ENCODE results near the gene RHBG.

RHBG gene

GRCh38 chr1:156386949-156387869, 18.2 kb downstream of the RHBG start:
- no peak for DNase-seq (ENCODE audit: low spot score)

GRCh38 chr1:156387870-156388173, 18.8 kb downstream of the RHBG start:
- DNase-seq (ENCODE audit: low spot score) = no peak

GRCh38 chr1:156388174-156389137, 19.4 kb downstream of the RHBG start:
- no peak for DNase-seq (ENCODE audit: low spot score)

- DNase-seq (ENCODE audit: low spot score) = no peak
Observed at GRCh38 chr1:156389311-156389710, 20.3 kb downstream of the RHBG start.

GRCh38 chr1:156390469-156391365, 21.7 kb downstream of the RHBG start:
- no peak for DNase-seq (ENCODE audit: low spot score)

GRCh38 chr1:156391366-156391677, 22.3 kb downstream of the RHBG start:
- no peak for DNase-seq (ENCODE audit: low spot score)

GRCh38 chr1:156391701-156392100, 22.7 kb downstream of the RHBG start:
- no peak for DNase-seq (ENCODE audit: low spot score)

GRCh38 chr1:156392452-156392853, 23.4 kb downstream of the RHBG start:
- DNase-seq (ENCODE audit: low spot score) = no peak

- DNase-seq (ENCODE audit: low spot score) = no peak
Observed at GRCh38 chr1:156393095-156393494, 24.1 kb downstream of the RHBG start.

GRCh38 chr1:156394082-156394481, 25.1 kb downstream of the RHBG start:
- no peak for DNase-seq (ENCODE audit: low spot score)

GRCh38 chr1:156394835-156395461, 25.9 kb downstream of the RHBG start:
- DNase-seq (ENCODE audit: low spot score) = no peak

GRCh38 chr1:156399355-156400125, 30.5 kb downstream of the RHBG start:
- DNase-seq (ENCODE audit: low spot score) = no peak

GRCh38 chr1:156400191-156400935, 31.4 kb downstream of the RHBG start:
- no peak for DNase-seq (ENCODE audit: low spot score)

- no peak for DNase-seq (ENCODE audit: low spot score)
Observed at GRCh38 chr1:156401041-156401574, 32.1 kb downstream of the RHBG start.

- DNase-seq (ENCODE audit: low spot score) = no peak
Observed at GRCh38 chr1:156401681-156402081, 32.7 kb downstream of the RHBG start.

- no peak for DNase-seq (ENCODE audit: low spot score)
Observed at GRCh38 chr1:156402331-156403020, 33.5 kb downstream of the RHBG start.

GRCh38 chr1:156405670-156406069, 36.7 kb downstream of the RHBG start:
- no peak for DNase-seq (ENCODE audit: low spot score)

GRCh38 chr1:156406251-156406650, 37.2 kb downstream of the RHBG start:
- no peak for DNase-seq (ENCODE audit: low spot score)

- no peak for DNase-seq (ENCODE audit: low spot score)
Observed at GRCh38 chr1:156407344-156407743, 38.3 kb downstream of the RHBG start.
